Osteoblast (primary cell): ENCODE results near the gene MEP1A. TPM values are rescaled to one million over a fixed set of nuclear protein-coding genes. Genes with fewer than 3 reads are reported as not detected.

Experiments
- DNase-seq: peaks from one replicate; pipeline ENCODE4 v3.0.0; 2011; ENCODE audit warnings: low spot score, mixed read lengths; ENCODE audit not compliant: insufficient read length; ENCODE audit errors: missing footprints
- H2AFZ ChIP-seq: 2 replicates; pipeline ENCODE4 v1.6.0; 2011; ENCODE audit warnings: mild to moderate bottlenecking, low read length
- H3K27ac ChIP-seq: 2 replicates; pipeline ENCODE4 v1.5.1; 2011; ENCODE audit warnings: mild to moderate bottlenecking, low read depth, low read length, moderate library complexity
- H3K27me3 ChIP-seq: 2 replicates; pipeline ENCODE4 v1.6.0; 2012; ENCODE audit warnings: mild to moderate bottlenecking, control low read depth, inconsistent platforms, low read length, moderate library complexity; ENCODE audit not compliant: insufficient read depth
- H3K36me3 ChIP-seq: 2 replicates; pipeline ENCODE4 v1.5.1; 2011; ENCODE audit warnings: mild to moderate bottlenecking, low read length, control low read depth, moderate library complexity; ENCODE audit not compliant: insufficient read depth
- H3K4me1 ChIP-seq: 2 replicates; pipeline ENCODE4 v1.5.1; 2011; ENCODE audit warnings: mild to moderate bottlenecking, low read length, control low read depth, moderate library complexity; ENCODE audit not compliant: insufficient read depth
- H3K4me2 ChIP-seq: 2 replicates; pipeline ENCODE4 v1.6.0; 2011; ENCODE audit warnings: mild to moderate bottlenecking, low read length; ENCODE audit not compliant: insufficient read depth
- H3K4me3 ChIP-seq: fragments of 200-600 bp; sonication (generic); 3 replicates; pipeline ENCODE4 v1.5.1; 2012; ENCODE audit warnings: mild to moderate bottlenecking, low read length, inconsistent platforms; ENCODE audit not compliant: insufficient read depth
- H3K79me2 ChIP-seq: 2 replicates; pipeline ENCODE4 v1.6.0; 2012; ENCODE audit warnings: mild to moderate bottlenecking, low read length, control low read depth, inconsistent platforms; ENCODE audit not compliant: insufficient read depth
- H3K9me3 ChIP-seq: 2 replicates; pipeline ENCODE4 v1.5.1; 2011; ENCODE audit warnings: low read depth, low read length, control low read depth
- H4K20me1 ChIP-seq: 2 replicates; pipeline ENCODE4 v1.6.0; 2012; ENCODE audit warnings: mild to moderate bottlenecking, low read length, control low read depth; ENCODE audit not compliant: insufficient read depth
- total RNA-seq: library from RNA; depleted of rRNA; stranded (reverse); fragments of >200 nt; gene quantifications from 2 replicates; pipeline ENCODE4 v1.2.3, GENCODE V29; 2012
- TF ChIP-seq, protein P1 (sequence below): IDR thresholded peaks from 2 replicates; pipeline ENCODE4 v1.5.1; 2011; ENCODE audit warnings: mild to moderate bottlenecking, low read depth, low read length, moderate library complexity; ENCODE audit errors: extremely low read depth

Gene MEP1A
- total RNA-seq, 1 donor, result not detected

DNA sequence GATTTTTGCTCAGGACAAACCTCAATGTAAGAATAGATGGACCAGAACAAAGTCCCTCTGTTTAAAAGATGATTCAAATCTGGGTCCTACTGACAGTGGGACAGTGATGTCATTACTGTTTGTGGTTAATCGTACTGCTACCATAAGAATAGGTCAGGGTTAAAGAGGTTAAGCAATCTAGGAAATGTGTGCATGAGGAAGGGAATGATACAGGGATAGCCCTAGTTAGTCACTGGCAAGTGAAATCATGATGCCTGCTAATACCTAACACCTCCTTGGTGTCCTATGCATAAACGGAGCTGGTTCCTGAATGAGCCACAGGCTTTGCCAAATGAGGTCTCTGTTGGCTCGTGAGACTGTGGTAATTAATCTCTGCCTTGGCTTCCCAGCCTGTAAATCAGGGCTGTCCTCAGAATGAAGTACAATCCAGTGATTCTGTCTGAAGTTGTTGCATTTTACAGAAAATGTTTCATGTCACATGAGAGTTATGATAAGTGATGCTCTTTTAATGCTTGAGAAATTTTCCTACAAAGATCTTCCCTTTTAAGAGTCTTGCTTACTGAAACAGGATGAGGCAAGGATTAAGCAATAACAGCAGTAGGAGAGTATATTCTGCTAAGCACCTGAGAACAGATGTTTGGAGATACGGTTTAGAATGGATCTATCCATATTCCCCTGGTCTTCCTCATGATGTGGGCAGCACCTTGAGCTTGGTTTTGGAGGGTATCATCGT is 3.8 kb downstream of the MEP1A start:
- Histone ChIP-seq H2AFZ (no peak overlapping the region), H3K4me1 (no peaks in the 10 kb centered on the region), H3K27ac (no peak overlapping the region), H3K79me2 (no peaks in the 10 kb centered on the region), H3K4me2 (no peak overlapping the region), H3K9me3 (no peaks in the 10 kb centered on the region), H3K36me3 (no peaks in the 10 kb centered on the region), H4K20me1 (no peaks in the 10 kb centered on the region), H3K27me3 (no peaks in the 10 kb centered on the region), H3K4me3 (no peak overlapping the region)
- TF ChIP-seq, protein P1, sequence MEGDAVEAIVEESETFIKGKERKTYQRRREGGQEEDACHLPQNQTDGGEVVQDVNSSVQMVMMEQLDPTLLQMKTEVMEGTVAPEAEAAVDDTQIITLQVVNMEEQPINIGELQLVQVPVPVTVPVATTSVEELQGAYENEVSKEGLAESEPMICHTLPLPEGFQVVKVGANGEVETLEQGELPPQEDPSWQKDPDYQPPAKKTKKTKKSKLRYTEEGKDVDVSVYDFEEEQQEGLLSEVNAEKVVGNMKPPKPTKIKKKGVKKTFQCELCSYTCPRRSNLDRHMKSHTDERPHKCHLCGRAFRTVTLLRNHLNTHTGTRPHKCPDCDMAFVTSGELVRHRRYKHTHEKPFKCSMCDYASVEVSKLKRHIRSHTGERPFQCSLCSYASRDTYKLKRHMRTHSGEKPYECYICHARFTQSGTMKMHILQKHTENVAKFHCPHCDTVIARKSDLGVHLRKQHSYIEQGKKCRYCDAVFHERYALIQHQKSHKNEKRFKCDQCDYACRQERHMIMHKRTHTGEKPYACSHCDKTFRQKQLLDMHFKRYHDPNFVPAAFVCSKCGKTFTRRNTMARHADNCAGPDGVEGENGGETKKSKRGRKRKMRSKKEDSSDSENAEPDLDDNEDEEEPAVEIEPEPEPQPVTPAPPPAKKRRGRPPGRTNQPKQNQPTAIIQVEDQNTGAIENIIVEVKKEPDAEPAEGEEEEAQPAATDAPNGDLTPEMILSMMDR, result no peak
- no peak for DNase-seq

GRCh38 chr6:46799657-46800056 is 6.5 kb downstream of the MEP1A start:
- no peaks in the 10 kb centered on the region for H3K79me2 ChIP-seq
- no peaks in the 10 kb centered on the region for H3K36me3 ChIP-seq
- DNase-seq, result no peak

DNA sequence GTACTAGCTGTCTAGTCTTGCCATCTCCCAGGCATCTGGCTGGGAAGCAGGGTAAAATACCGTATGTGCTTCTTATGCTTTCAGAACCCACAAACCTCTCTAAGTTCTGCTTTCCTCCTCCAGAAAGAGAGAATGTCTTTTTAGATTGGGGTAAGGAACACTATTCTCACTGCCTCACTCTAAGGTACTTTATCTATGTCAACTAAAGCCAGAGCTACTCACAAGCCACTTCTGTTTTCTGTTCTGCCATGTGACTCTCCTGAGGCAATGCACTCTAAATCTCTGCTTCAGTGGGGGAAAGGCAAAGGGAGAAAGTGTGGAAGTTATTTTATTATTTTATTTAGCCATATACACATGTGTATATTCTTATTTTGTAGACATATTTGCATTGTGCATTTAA is 15.6 kb downstream of the MEP1A start:
- no peaks in the 10 kb centered on the region for H3K79me2 ChIP-seq
- no peaks in the 10 kb centered on the region for H3K27me3 ChIP-seq
- no peaks in the 10 kb centered on the region for H3K9me3 ChIP-seq
- H3K4me1 ChIP-seq, result no peaks in the 10 kb centered on the region
- no peak overlapping the region for H3K4me2 ChIP-seq
- no peaks in the 10 kb centered on the region for H4K20me1 ChIP-seq
- TF ChIP-seq, protein P1, result no peak
- DNase-seq, result no peak
- H3K4me3 ChIP-seq, result no peak overlapping the region
- H3K27ac ChIP-seq, result no peak overlapping the region
- H3K36me3 ChIP-seq, result no peaks in the 10 kb centered on the region
- H2AFZ ChIP-seq, result no peak overlapping the region

More at GRCh38 chr6:46799657-46800056, 6.5 kb downstream of the MEP1A start:
- no peak overlapping the region for H3K4me2 ChIP-seq
- no peaks in the 10 kb centered on the region for H3K27me3 ChIP-seq
- no peaks in the 10 kb centered on the region for H4K20me1 ChIP-seq
- H3K4me3 ChIP-seq, result no peak overlapping the region
- H2AFZ ChIP-seq, result no peak overlapping the region
- H3K27ac ChIP-seq, result no peak overlapping the region
- TF ChIP-seq, protein P1, result no peak
- H3K4me1 ChIP-seq, result no peaks in the 10 kb centered on the region
- H3K9me3 ChIP-seq, result no peaks in the 10 kb centered on the region

GRCh38 chr6:46815130-46815529 is 21.9 kb downstream of the MEP1A start:
- Histone ChIP-seq H3K79me2 (no peaks in the 10 kb centered on the region), H2AFZ (no peak overlapping the region), H3K27me3 (no peaks in the 10 kb centered on the region), H3K4me1 (no peaks in the 10 kb centered on the region), H4K20me1 (no peaks in the 10 kb centered on the region), H3K4me2 (no peak overlapping the region), H3K27ac (no peak overlapping the region), H3K9me3 (no peaks in the 10 kb centered on the region), H3K36me3 (no peaks in the 10 kb centered on the region), H3K4me3 (no peak overlapping the region)
- TF ChIP-seq, protein P1, result no peak
- no peak for DNase-seq
